ENCODE results near the gene NEB. TPM values are rescaled to one million over a fixed set of nuclear protein-coding genes. Genes with fewer than 3 reads are reported as not detected.

NEB gene
- total RNA-seq, 2 donors from 2014 or later, result 0.63 to 1.3 TPM

GRCh38 chr2:151638990-151639389 is 95.3 kb downstream of the NEB start:
- Mint-ChIP-seq H3K36me3 (ENCODE audit: low read depth) (no peaks in the 10 kb centered on the region), H3K9me3 (no peaks in the 10 kb centered on the region), H3K4me3 (peak overlapping the region; percentile 76), H3K4me1 (peaks cover 19% of the 10 kb centered on the region), H3K27me3 (no peaks in the 10 kb centered on the region), H3K27ac (peak overlapping the region; percentile 87)
- no peak for ATAC-seq (replicated peaks)

GRCh38 chr2:151638191-151638933 is 95.9 kb downstream of the NEB start:
- peak; percentile 56 for ATAC-seq (replicated peaks)
- no peaks in the 10 kb centered on the region for H3K9me3 Mint-ChIP-seq

GRCh38 chr2:151637271-151637781 is 97.0 kb downstream of the NEB start:
- peak overlapping the region; percentile 87 for H3K27ac Mint-ChIP-seq
- no peaks in the 10 kb centered on the region for H3K27me3 Mint-ChIP-seq
- ATAC-seq (replicated peaks), result peak; percentile 89
- H3K9me3 Mint-ChIP-seq, result no peaks in the 10 kb centered on the region
- H3K4me3 Mint-ChIP-seq, result peak overlapping the region; percentile 76
- peaks cover 19% of the 10 kb centered on the region for H3K4me1 Mint-ChIP-seq
- H3K36me3 Mint-ChIP-seq (ENCODE audit: low read depth), result no peaks in the 10 kb centered on the region

More at GRCh38 chr2:151638191-151638933, 95.9 kb downstream of the NEB start:
- peaks cover 19% of the 10 kb centered on the region for H3K4me1 Mint-ChIP-seq
- H3K36me3 Mint-ChIP-seq (ENCODE audit: low read depth), result no peaks in the 10 kb centered on the region
- peak overlapping the region; percentile 76 for H3K4me3 Mint-ChIP-seq
- no peaks in the 10 kb centered on the region for H3K27me3 Mint-ChIP-seq
- peak overlapping the region; percentile 87 for H3K27ac Mint-ChIP-seq

GRCh38 chr2:151634736-151635467 is 99.4 kb downstream of the NEB start:
- no peaks in the 10 kb centered on the region for H3K9me3 Mint-ChIP-seq
- no peak overlapping the region for H3K27ac Mint-ChIP-seq
- no peaks in the 10 kb centered on the region for H3K36me3 Mint-ChIP-seq (ENCODE audit: low read depth)
- ATAC-seq (replicated peaks), result no peak
- no peak overlapping the region for H3K4me3 Mint-ChIP-seq
- H3K4me1 Mint-ChIP-seq, result peaks cover 19% of the 10 kb centered on the region
- no peaks in the 10 kb centered on the region for H3K27me3 Mint-ChIP-seq

GRCh38 chr2:151632993-151633565 is 101.2 kb downstream of the NEB start:
- Mint-ChIP-seq H3K27ac (no peak overlapping the region), H3K4me1 (peaks cover 12% of the 10 kb centered on the region), H3K4me3 (no peak overlapping the region), H3K27me3 (no peaks in the 10 kb centered on the region), H3K36me3 (ENCODE audit: low read depth) (no peaks in the 10 kb centered on the region), H3K9me3 (no peaks in the 10 kb centered on the region)
- ATAC-seq (replicated peaks), result no peak

GRCh38 chr2:151630372-151630771 is 103.9 kb downstream of the NEB start:
- ATAC-seq (replicated peaks), result no peak
- no peak overlapping the region for H3K4me3 Mint-ChIP-seq
- H3K4me1 Mint-ChIP-seq, result no peaks in the 10 kb centered on the region
- no peaks in the 10 kb centered on the region for H3K9me3 Mint-ChIP-seq
- H3K27me3 Mint-ChIP-seq, result no peaks in the 10 kb centered on the region
- no peak overlapping the region for H3K27ac Mint-ChIP-seq
- no peaks in the 10 kb centered on the region for H3K36me3 Mint-ChIP-seq (ENCODE audit: low read depth)

GRCh38 chr2:151627353-151627752 is 106.9 kb downstream of the NEB start:
- no peaks in the 10 kb centered on the region for H3K27me3 Mint-ChIP-seq
- no peaks in the 10 kb centered on the region for H3K4me1 Mint-ChIP-seq
- H3K4me3 Mint-ChIP-seq, result no peak overlapping the region
- ATAC-seq (replicated peaks), result no peak
- H3K27ac Mint-ChIP-seq, result no peak overlapping the region
- no peaks in the 10 kb centered on the region for H3K9me3 Mint-ChIP-seq
- H3K36me3 Mint-ChIP-seq (ENCODE audit: low read depth), result no peaks in the 10 kb centered on the region

GRCh38 chr2:151624271-151624670 is 110.0 kb downstream of the NEB start:
- Mint-ChIP-seq H3K4me1 (no peaks in the 10 kb centered on the region), H3K4me3 (no peak overlapping the region), H3K9me3 (no peaks in the 10 kb centered on the region), H3K27me3 (no peaks in the 10 kb centered on the region), H3K36me3 (ENCODE audit: low read depth) (no peaks in the 10 kb centered on the region), H3K27ac (no peak overlapping the region)
- ATAC-seq (replicated peaks), result no peak

GRCh38 chr2:151623631-151624030 is 110.6 kb downstream of the NEB start:
- Mint-ChIP-seq H3K27ac (no peak overlapping the region), H3K27me3 (no peaks in the 10 kb centered on the region), H3K36me3 (ENCODE audit: low read depth) (no peaks in the 10 kb centered on the region), H3K9me3 (no peaks in the 10 kb centered on the region), H3K4me3 (no peak overlapping the region), H3K4me1 (no peaks in the 10 kb centered on the region)
- ATAC-seq (replicated peaks), result no peak

GRCh38 chr2:151620761-151621160 is 113.5 kb downstream of the NEB start:
- ATAC-seq (replicated peaks), result no peak
- no peak overlapping the region for H3K4me3 Mint-ChIP-seq
- no peaks in the 10 kb centered on the region for H3K27me3 Mint-ChIP-seq
- H3K9me3 Mint-ChIP-seq, result no peaks in the 10 kb centered on the region
- no peak overlapping the region for H3K27ac Mint-ChIP-seq
- H3K4me1 Mint-ChIP-seq, result no peaks in the 10 kb centered on the region
- no peaks in the 10 kb centered on the region for H3K36me3 Mint-ChIP-seq (ENCODE audit: low read depth)

GRCh38 chr2:151619337-151619989 is 114.8 kb downstream of the NEB start:
- Mint-ChIP-seq H3K4me1 (peaks cover 7% of the 10 kb centered on the region), H3K4me3 (no peak overlapping the region), H3K9me3 (no peaks in the 10 kb centered on the region), H3K27ac (no peak overlapping the region), H3K27me3 (no peaks in the 10 kb centered on the region), H3K36me3 (ENCODE audit: low read depth) (no peaks in the 10 kb centered on the region)
- no peak for ATAC-seq (replicated peaks)

GRCh38 chr2:151616760-151617339 is 117.4 kb downstream of the NEB start:
- Mint-ChIP-seq H3K4me1 (peaks cover 7% of the 10 kb centered on the region), H3K36me3 (ENCODE audit: low read depth) (no peaks in the 10 kb centered on the region), H3K27ac (no peak overlapping the region), H3K27me3 (no peaks in the 10 kb centered on the region), H3K4me3 (no peak overlapping the region), H3K9me3 (no peaks in the 10 kb centered on the region)
- no peak for ATAC-seq (replicated peaks)

- Mint-ChIP-seq H3K4me1 (peaks cover 7% of the 10 kb centered on the region), H3K9me3 (no peaks in the 10 kb centered on the region), H3K36me3 (ENCODE audit: low read depth) (no peaks in the 10 kb centered on the region), H3K27me3 (no peaks in the 10 kb centered on the region), H3K4me3 (no peak overlapping the region), H3K27ac (peak overlapping the region; percentile 63)
- ATAC-seq (replicated peaks), result peak; percentile 94
Observed at GRCh38 chr2:151614606-151615306, 119.5 kb downstream of the NEB start.

GRCh38 chr2:151614159-151614558 is 120.1 kb downstream of the NEB start:
- Mint-ChIP-seq H3K9me3 (no peaks in the 10 kb centered on the region), H3K27ac (no peak overlapping the region), H3K36me3 (ENCODE audit: low read depth) (no peaks in the 10 kb centered on the region), H3K4me1 (peaks cover 7% of the 10 kb centered on the region), H3K27me3 (no peaks in the 10 kb centered on the region), H3K4me3 (no peak overlapping the region)
- ATAC-seq (replicated peaks), result no peak

Measured in activated T-helper 17 cell treated with anti-CD3 and anti-CD28 coated beads, Interleukin-2, amount 50 U/mL, for 72 hours (primary cell).